ENCODE results near the gene NAP1L1.

NAP1L1 gene, protein sequence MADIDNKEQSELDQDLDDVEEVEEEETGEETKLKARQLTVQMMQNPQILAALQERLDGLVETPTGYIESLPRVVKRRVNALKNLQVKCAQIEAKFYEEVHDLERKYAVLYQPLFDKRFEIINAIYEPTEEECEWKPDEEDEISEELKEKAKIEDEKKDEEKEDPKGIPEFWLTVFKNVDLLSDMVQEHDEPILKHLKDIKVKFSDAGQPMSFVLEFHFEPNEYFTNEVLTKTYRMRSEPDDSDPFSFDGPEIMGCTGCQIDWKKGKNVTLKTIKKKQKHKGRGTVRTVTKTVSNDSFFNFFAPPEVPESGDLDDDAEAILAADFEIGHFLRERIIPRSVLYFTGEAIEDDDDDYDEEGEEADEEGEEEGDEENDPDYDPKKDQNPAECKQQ

DNA sequence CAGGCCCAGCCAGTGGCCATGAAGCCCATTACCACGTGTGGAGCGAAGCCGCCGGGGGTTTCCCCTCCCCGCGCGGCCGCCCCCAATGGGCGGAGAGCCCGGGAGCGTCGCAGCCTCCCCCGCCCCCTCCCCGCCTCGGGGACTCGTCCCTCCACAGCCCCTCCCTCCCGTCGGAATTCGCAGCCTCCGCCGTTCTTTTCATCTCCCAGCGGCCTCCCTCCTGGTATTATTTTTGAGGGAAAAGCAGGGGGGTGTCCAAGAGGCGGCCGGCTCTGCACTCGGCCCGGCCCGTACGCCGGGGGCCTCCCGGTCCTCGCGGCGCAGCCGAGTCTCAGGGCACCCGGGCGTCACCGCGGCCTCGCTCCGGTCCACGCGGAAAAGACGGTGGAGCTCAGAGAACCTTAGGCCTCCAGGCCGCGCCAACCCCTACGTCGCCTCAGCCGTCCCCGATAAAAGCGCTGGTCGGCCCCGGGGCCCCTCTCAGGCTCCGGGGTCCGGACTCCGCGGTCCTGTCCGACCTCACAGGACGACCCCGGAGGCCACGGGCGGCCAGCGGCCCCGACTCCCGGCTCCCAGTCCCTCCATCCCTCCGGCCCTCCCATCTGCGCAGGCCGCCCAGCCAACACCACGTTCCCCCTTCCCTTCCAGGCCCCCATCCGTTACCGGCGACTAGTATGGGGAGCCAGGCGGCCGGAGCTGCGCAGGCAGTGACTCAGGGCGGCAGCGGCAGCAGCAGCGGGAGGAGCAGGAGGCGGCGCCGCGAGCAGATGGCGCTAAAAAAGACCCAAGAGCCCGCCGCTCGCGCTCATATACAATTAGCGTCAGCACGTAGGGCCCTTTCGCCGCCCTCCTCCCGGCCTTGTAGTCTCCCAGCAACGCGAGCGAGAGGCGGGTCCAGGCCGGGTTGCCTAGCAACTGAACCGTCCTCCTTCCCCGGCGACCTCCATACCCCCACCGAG lies at the start of gene NAP1L1:
Gene NAP1L1, minus strand, starts transcription at position 782 of the 959 bp plus-strand sequence. CDS start 10,466 bp downstream, outside the sequence.
- TF ChIP-seq, protein P1, sequence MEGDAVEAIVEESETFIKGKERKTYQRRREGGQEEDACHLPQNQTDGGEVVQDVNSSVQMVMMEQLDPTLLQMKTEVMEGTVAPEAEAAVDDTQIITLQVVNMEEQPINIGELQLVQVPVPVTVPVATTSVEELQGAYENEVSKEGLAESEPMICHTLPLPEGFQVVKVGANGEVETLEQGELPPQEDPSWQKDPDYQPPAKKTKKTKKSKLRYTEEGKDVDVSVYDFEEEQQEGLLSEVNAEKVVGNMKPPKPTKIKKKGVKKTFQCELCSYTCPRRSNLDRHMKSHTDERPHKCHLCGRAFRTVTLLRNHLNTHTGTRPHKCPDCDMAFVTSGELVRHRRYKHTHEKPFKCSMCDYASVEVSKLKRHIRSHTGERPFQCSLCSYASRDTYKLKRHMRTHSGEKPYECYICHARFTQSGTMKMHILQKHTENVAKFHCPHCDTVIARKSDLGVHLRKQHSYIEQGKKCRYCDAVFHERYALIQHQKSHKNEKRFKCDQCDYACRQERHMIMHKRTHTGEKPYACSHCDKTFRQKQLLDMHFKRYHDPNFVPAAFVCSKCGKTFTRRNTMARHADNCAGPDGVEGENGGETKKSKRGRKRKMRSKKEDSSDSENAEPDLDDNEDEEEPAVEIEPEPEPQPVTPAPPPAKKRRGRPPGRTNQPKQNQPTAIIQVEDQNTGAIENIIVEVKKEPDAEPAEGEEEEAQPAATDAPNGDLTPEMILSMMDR (IDR thresholded peaks at IDR 0.05), result no peak
- H3K27ac ChIP-seq, result peak within 1 kb of the TSS; percentile 93

DNA sequence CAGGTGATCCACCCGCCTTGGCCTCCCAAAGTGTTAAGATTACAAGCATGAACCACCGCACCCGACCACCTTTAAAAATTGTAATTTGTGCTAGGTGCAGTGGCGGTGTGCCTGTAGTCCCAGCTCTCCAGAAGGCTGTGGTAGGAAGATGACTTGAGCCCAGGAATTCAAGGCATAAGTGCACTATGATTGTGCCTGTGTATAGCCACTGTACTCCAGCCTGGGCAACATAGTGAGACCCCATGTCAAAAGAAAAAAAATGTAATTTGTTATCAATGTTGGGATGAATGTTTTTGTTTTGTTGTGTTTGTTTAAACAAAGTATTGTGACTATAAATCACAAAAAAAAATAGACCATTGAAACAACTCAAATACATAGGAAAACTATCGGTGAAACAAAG lies 43.1 kb upstream of the NAP1L1 start:
- H3K27ac ChIP-seq, result no peak overlapping the region
- TF ChIP-seq, protein P1 (IDR thresholded peaks at IDR 0.05), result no peak
- TF ChIP-seq ZFX (IDR thresholded peaks at IDR 0.05; ENCODE audit: borderline replicate concordance), result no peak

GRCh38 chr12:76124456-76124855 lies 40.0 kb upstream of the NAP1L1 start:
- no peak for TF ChIP-seq ZFX (IDR thresholded peaks at IDR 0.05; ENCODE audit: borderline replicate concordance)
- TF ChIP-seq, protein P1 (IDR thresholded peaks at IDR 0.05), result no peak
- no peak overlapping the region for H3K27ac ChIP-seq

- TF ChIP-seq, protein P1 (IDR thresholded peaks at IDR 0.05), result no peak
- TF ChIP-seq ZFX (IDR thresholded peaks at IDR 0.05; ENCODE audit: borderline replicate concordance), result no peak
- no peak overlapping the region for H3K27ac ChIP-seq
Observed at GRCh38 chr12:76123259-76124212, 39.1 kb upstream of the NAP1L1 start.

DNA sequence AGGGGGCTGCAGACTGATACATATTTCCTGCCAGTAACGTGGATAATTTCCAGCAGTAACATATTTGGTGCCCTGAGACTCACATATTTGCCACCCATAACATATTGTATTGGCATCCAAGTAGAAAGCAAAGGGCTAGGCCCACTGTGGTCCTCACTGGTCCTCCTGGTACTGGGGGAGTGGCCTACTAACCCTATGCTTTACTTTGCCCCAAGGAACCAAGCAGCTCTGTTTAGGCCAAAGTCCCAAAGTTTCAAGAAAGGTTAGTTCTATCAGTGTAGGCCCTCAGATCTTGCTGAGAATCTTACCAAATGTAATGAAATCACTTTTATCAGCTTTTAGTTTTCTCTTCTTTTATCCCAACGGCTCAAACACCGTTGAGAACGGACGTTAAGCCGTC lies 35.4 kb upstream of the NAP1L1 start:
- H3K27ac ChIP-seq, result no peak overlapping the region
- TF ChIP-seq, protein P1 (IDR thresholded peaks at IDR 0.05), result no peak
- TF ChIP-seq ZFX (IDR thresholded peaks at IDR 0.05; ENCODE audit: borderline replicate concordance), result no peak

GRCh38 chr12:76117751-76118150 lies 33.3 kb upstream of the NAP1L1 start:
- TF ChIP-seq, protein P1 (IDR thresholded peaks at IDR 0.05), result no peak
- TF ChIP-seq ZFX (IDR thresholded peaks at IDR 0.05; ENCODE audit: borderline replicate concordance), result no peak
- H3K27ac ChIP-seq, result peak overlapping the region; percentile 53

Measured in 22Rv1 (cell line).